H1 (cell line): ENCODE results near the gene USHBP1. TPM values are rescaled to one million over a fixed set of nuclear protein-coding genes. Genes with fewer than 3 reads are reported as not detected.

ENCODE experiments used
- CTCF ChIA-PET: fragments of 300-600 bp; sonication (Branson Sonifier 250); formaldehyde crosslinking; loops from one replicate; lab custom pipeline; 2021; ENCODE audit not compliant: partially characterized antibody; lab: Charles Lee
- POLR2A ChIA-PET: fragments of 300-600 bp; sonication (Branson Sonifier 250); formaldehyde crosslinking; loops from one replicate; lab custom pipeline; 2021; ENCODE audit warnings: inconsistent platforms; ENCODE audit not compliant: partially characterized antibody; lab: Charles Lee
- DNase-seq, 2 experiments: peaks; one replicate each; pipeline versions ENCODE4 v3.0.0 to v3.0.0-alpha.2; 2010 to 2022; ENCODE audit warnings: low spot score in 2 of 2, low read depth in 1 of 2, mixed read lengths in 1 of 2
- FAIRE-seq: peaks from 2 replicates; lab custom pipeline; 2011; peaks lifted over from hg19 to GRCh38; lab: Jason Lieb, UNC
- H2AFZ ChIP-seq: 2 replicates; pipeline ENCODE4 v1.8.1; 2012; ENCODE audit warnings: low read length, inconsistent platforms
- H2AK5ac ChIP-seq: 2 replicates; pipeline ENCODE4 v1.6.1; 2013; ENCODE audit warnings: low read depth, low read length
- H2BK120ac ChIP-seq: replicated peaks from 2 replicates; pipeline ENCODE3; 2013; ENCODE audit warnings: low read depth, low read length, inconsistent platforms
- H2BK12ac ChIP-seq: 2 replicates; pipeline ENCODE4 v1.6.1; 2013; ENCODE audit warnings: low read depth, low read length
- H2BK15ac ChIP-seq: 2 replicates; pipeline ENCODE4 v1.6.1; 2013; ENCODE audit warnings: low read length
- H2BK20ac ChIP-seq: 2 replicates; pipeline ENCODE4 v1.6.1; 2013; ENCODE audit warnings: low read length
- H2BK5ac ChIP-seq: 2 replicates; pipeline ENCODE4 v1.6.1; 2013; ENCODE audit warnings: low read depth, low read length
- H3K14ac ChIP-seq: 2 replicates; pipeline ENCODE4 v1.6.1; 2013; ENCODE audit warnings: inconsistent platforms; ENCODE audit not compliant: insufficient read length
- H3K18ac ChIP-seq: 2 replicates; pipeline ENCODE4 v1.6.1; 2013; ENCODE audit warnings: low read length; ENCODE audit errors: extremely low read depth
- H3K23ac ChIP-seq: 2 replicates; pipeline ENCODE4 v1.6.1; 2013; ENCODE audit warnings: inconsistent platforms; ENCODE audit not compliant: insufficient read length
- H3K23me2 ChIP-seq: 2 replicates; pipeline ENCODE4 v1.6.1; 2013; ENCODE audit warnings: low read depth, low read length
- H3K27ac ChIP-seq: 2 replicates; pipeline ENCODE4 v1.6.1; 2011; ENCODE audit warnings: low read depth, low read length, inconsistent platforms
- H3K27me3 ChIP-seq, 4 experiments: replicated peaks in 1 of 4; 1 replicate in 1 of 4; 2 replicates in 3 of 4; pipeline versions ENCODE4 v1.6.1 to v1.8.1; 2011 to 2013; ENCODE audit warnings: low read length in 3 of 4, mild to moderate bottlenecking in 3 of 4, inconsistent platforms in 2 of 4, mixed read lengths in 2 of 4, moderate library complexity in 1 of 4; ENCODE audit not compliant: control insufficient read depth in 3 of 4, insufficient read depth in 3 of 4; ENCODE audit errors: extremely low read depth in 1 of 4
- H3K36me3 ChIP-seq, 4 experiments: 2 replicates each; pipeline versions ENCODE4 v1.6.1 to v1.8.1; 2011 to 2013; ENCODE audit warnings: mild to moderate bottlenecking in 4 of 4, low read length in 3 of 4, moderate library complexity in 2 of 4, control low read depth in 1 of 4, inconsistent platforms in 1 of 4; ENCODE audit not compliant: insufficient read depth in 4 of 4, control insufficient read depth in 2 of 4
- H3K4ac ChIP-seq: replicated peaks from 2 replicates; pipeline ENCODE3; 2013; ENCODE audit warnings: low read length, low read depth, mixed read lengths, inconsistent platforms; ENCODE audit not compliant: insufficient read length
- H3K4me1 ChIP-seq, 4 experiments: replicated peaks in 1 of 4; 1 replicate in 1 of 4; 2 replicates in 3 of 4; pipeline versions ENCODE4 v1.6.1 to v1.8.1; 2011 to 2013; ENCODE audit warnings: low read length in 3 of 4, inconsistent platforms in 2 of 4, mixed read lengths in 1 of 4; ENCODE audit not compliant: insufficient read depth in 4 of 4, control insufficient read depth in 3 of 4
- H3K4me2 ChIP-seq, 2 experiments: 2 replicates each; pipeline versions ENCODE4 v1.6.1 to v1.8.1; 2011 to 2013; ENCODE audit warnings: low read depth in 2 of 2, low read length in 2 of 2, control low read depth in 1 of 2, inconsistent platforms in 1 of 2, mild to moderate bottlenecking in 1 of 2; ENCODE audit not compliant: insufficient read depth in 1 of 2
- H3K4me3 ChIP-seq, 4 experiments: fragments of 200-600, 300-600 bp in 1 of 4; sonication (generic), shearing (Covaris generic), sonication (Bioruptor Twin) in 1 of 4; 2 replicates each; pipeline versions ENCODE4 v1.5.1 to v1.8.1; 2011 to 2016; ENCODE audit warnings: low read length in 4 of 4, low read depth in 3 of 4, control low read depth in 2 of 4, inconsistent platforms in 2 of 4, mild to moderate bottlenecking in 2 of 4, mixed read lengths in 1 of 4, moderate library complexity in 1 of 4; ENCODE audit not compliant: insufficient read depth in 2 of 4; ENCODE audit errors: extremely low read depth in 1 of 4
- H3K56ac ChIP-seq: replicated peaks from 2 replicates; pipeline ENCODE3; 2013; ENCODE audit warnings: low read depth, mild to moderate bottlenecking, mixed read lengths, low read length, inconsistent platforms; ENCODE audit not compliant: insufficient read length
- H3K79me1 ChIP-seq: 2 replicates; pipeline ENCODE4 v1.6.1; 2013; ENCODE audit warnings: low read depth, low read length, control low read depth
- H3K79me2 ChIP-seq, 2 experiments: 2 replicates each; pipeline versions ENCODE4 v1.6.1 to v1.8.1; 2012 to 2013; ENCODE audit warnings: low read length in 2 of 2, mild to moderate bottlenecking in 2 of 2, inconsistent platforms in 1 of 2; ENCODE audit not compliant: insufficient read depth in 2 of 2, control insufficient read depth in 1 of 2
- H3K9ac ChIP-seq, 4 experiments: replicated peaks in 1 of 4; 1 replicate in 1 of 4; 2 replicates in 3 of 4; pipeline versions ENCODE4 v1.6.1 to v1.8.1; 2011 to 2013; ENCODE audit warnings: low read depth in 3 of 4, low read length in 3 of 4, control low read depth in 2 of 4, mild to moderate bottlenecking in 2 of 4, moderate library complexity in 2 of 4, inconsistent platforms in 1 of 4; ENCODE audit errors: extremely low read depth in 1 of 4
- H3K9me3 ChIP-seq, 2 experiments: 2 replicates each; pipeline versions ENCODE4 v1.6.1 to v1.8.1; 2012 to 2013; ENCODE audit warnings: mild to moderate bottlenecking in 2 of 2, moderate library complexity in 2 of 2, control low read depth in 1 of 2, inconsistent platforms in 1 of 2, low read depth in 1 of 2, low read length in 1 of 2, mixed read lengths in 1 of 2; ENCODE audit not compliant: insufficient read depth in 2 of 2
- H4K20me1 ChIP-seq, 2 experiments: replicated peaks in 1 of 2; 2 replicates each; pipeline versions ENCODE3 to v1.8.1; 2011 to 2013; ENCODE audit warnings: inconsistent platforms in 2 of 2, low read length in 2 of 2, mild to moderate bottlenecking in 1 of 2; ENCODE audit not compliant: insufficient read depth in 2 of 2, control insufficient read depth in 1 of 2
- H4K5ac ChIP-seq: 2 replicates; pipeline ENCODE4 v1.6.1; 2013; ENCODE audit warnings: low read length, low read depth, mixed read lengths, inconsistent platforms; ENCODE audit not compliant: insufficient read length
- H4K8ac ChIP-seq: 2 replicates; pipeline ENCODE4 v1.8.0; 2013; ENCODE audit warnings: mild to moderate bottlenecking, moderate library complexity, low read length, inconsistent platforms; ENCODE audit not compliant: insufficient read depth; ENCODE audit errors: extremely low read depth
- H4K91ac ChIP-seq: replicated peaks from 2 replicates; pipeline ENCODE3; 2013; ENCODE audit warnings: low read length, mixed read lengths, inconsistent platforms; ENCODE audit not compliant: insufficient read length
- EGR1 ChIP-seq: IDR thresholded peaks from 2 replicates; pipeline ENCODE4 v1.6.1; 2011; ENCODE audit warnings: low read depth, low read length, borderline replicate concordance
- NANOG ChIP-seq: IDR thresholded peaks from 2 replicates; pipeline ENCODE4 v1.6.1; 2011; ENCODE audit warnings: low read length, low read depth, mild to moderate bottlenecking, inconsistent platforms; ENCODE audit not compliant: insufficient read depth, poor library complexity, severe bottlenecking
- POU5F1 ChIP-seq: IDR thresholded peaks from 2 replicates; pipeline ENCODE4 v1.6.1; 2011; ENCODE audit warnings: low read depth, mild to moderate bottlenecking, low read length, moderate library complexity
- SP2 ChIP-seq: IDR thresholded peaks from 2 replicates; pipeline ENCODE4 v1.6.1; 2012; ENCODE audit warnings: mild to moderate bottlenecking, low read length, inconsistent platforms
- ZNF274 ChIP-seq: IDR thresholded peaks from 2 replicates; pipeline ENCODE4 v1.7.0; 2012; ENCODE audit warnings: low read length, borderline replicate concordance; ENCODE audit errors: extremely low read depth
- WGBS, 2 experiments: shearing (Covaris generic) in 1 of 2; methylation state at CpG; one replicate each; pipeline versions ENCODE4 v1.1.6 to v1.1.7; 2013 to 2015; ENCODE audit warnings: low lambda C conversion rate in 2 of 2, mixed read lengths in 2 of 2, inconsistent platforms in 1 of 2, low coverage in 1 of 2, missing lambda C conversion rate in 1 of 2; ENCODE audit not compliant: insufficient replicate concordance in 2 of 2, insufficient coverage in 1 of 2, insufficient read length in 1 of 2; ENCODE audit errors: extremely low coverage in 1 of 2, missing lambda C conversion rate in 1 of 2; 5-methylcytosine and 5-hydroxymethylcytosine counted together
- polyA plus RNA-seq, 7 experiments: library from polyadenylated mRNA; depleted of rRNA in 3 of 7; stranded (reverse) in 5 of 7; unstranded in 2 of 7; fragments of >200 nt in 5 of 7; fragments of 200-250 nt in 2 of 7; gene quantifications; 1 replicate in 5 of 7; 2 replicates in 1 of 7; 4 replicates in 1 of 7; pipeline versions ENCODE4 v1.2.1 to v1.2.3, GENCODE V29; 2011 to 2013; ENCODE audit warnings: missing spikeins in 2 of 7, mixed read lengths in 2 of 7
- total RNA-seq: library from RNA; stranded (reverse); fragmentation: NEBNext Ultra II Directional; extraction: Animal tissue kit (Norgen Biotek cat#: 25700); gene quantifications from 2 replicates; pipeline ENCODE4 v1.2.1, GENCODE V29; 2021

Gene USHBP1
- total and polyA plus RNA-seq, 2 of the 8 experiments (the other 6 are each of a cell fraction or from before 2014, with no cell fraction given), result 5.0 to 7.5 TPM

GRCh38 chr19:17312189-17313113 lies 47.9 kb upstream of the USHBP1 start:
- Histone ChIP-seq H4K20me1 (peaks cover 0 to 14% of the 10 kb centered on the region in 2 experiments), H3K56ac (no peak overlapping the region), H3K79me2 (peaks cover 8 to 32% of the 10 kb centered on the region in 2 experiments; a peak in 3 of 4 replicates), H4K91ac (no peak overlapping the region), H3K79me1 (peaks cover 21% of the 10 kb centered on the region), H3K4me2 (peak overlapping the region in 1 of 2 experiments; percentile 8; a peak in 2 of 4 replicates), H3K4ac (no peak overlapping the region), H2BK15ac (no peak overlapping the region), H2BK5ac (no peak overlapping the region), H3K23me2 (peaks cover 5% of the 10 kb centered on the region), H2BK12ac (0 out of 2 replicates have a peak overlapping the region, but pooled peaks have one; percentile 60), H4K5ac (no peak overlapping the region), H2AFZ (no peak overlapping the region), H3K27me3 (no peaks in the 10 kb centered on the region), H3K27ac (peak overlapping the region; percentile 67), H2BK20ac (no peak overlapping the region), H3K9me3 (no peaks in the 10 kb centered on the region), H3K4me1 (peaks cover 2 to 13% (median 5%) of the 10 kb centered on the region in 4 experiments; a peak in 5 of 7 replicates), H4K8ac (0 out of 2 replicates have a peak overlapping the region, but pooled peaks have one; percentile 35), H3K18ac (no peak overlapping the region), H2AK5ac (no peak overlapping the region), H3K14ac (no peak overlapping the region), H3K9ac (no peak overlapping the region), H3K36me3 (peaks cover 4 to 17% (median 12%) of the 10 kb centered on the region in 4 experiments), H2BK120ac (no peak overlapping the region), H3K4me3 (no peak overlapping the region), H3K23ac (no peak overlapping the region)
- no peak for TF ChIP-seq NANOG
- TF ChIP-seq POU5F1, result no peak
- no peak for TF ChIP-seq SP2
- TF ChIP-seq ZNF274, result no peak
- TF ChIP-seq EGR1, result no peak
- no peak for FAIRE-seq
- WGBS, 2 experiments, result 89% methylated on average over 20 of the region's 20 CpGs; no CpG with 5 or more reads in 1 of the 2 experiments
- ChIA-PET CTCF (interaction anchor here (0.6 to 1.7 kb wide), 6 partner anchors 10 to 153 kb away, joined by 3 to 5 read pairs (median 4); no protein-coding TSS in a partner anchor), POLR2A (interaction anchor here (0.8 to 18.5 kb wide), 6 partner anchors 16 to 86 kb away, joined by 3 to 329 read pairs (median 4); partner anchors contain the start of genes ANO8 and OCEL1)
- DNase-seq, result no peak
